NT2/D1 (cell line): ENCODE measurements around the gene CYYR1.

Experiments
- SUZ12 ChIP-seq: IDR thresholded peaks from 2 replicates; pipeline ENCODE4 v1.6.1; 2011; ENCODE audit not compliant: insufficient read length, insufficient read depth; ENCODE audit errors: extremely low read depth
- YY1 ChIP-seq: IDR thresholded peaks from 2 replicates; pipeline ENCODE4 v1.6.1; 2011; ENCODE audit not compliant: insufficient read length, insufficient read depth
- ZNF274 ChIP-seq: IDR thresholded peaks from 2 replicates; pipeline ENCODE4 v1.6.1; 2011; ENCODE audit warnings: mild to moderate bottlenecking, low read depth, low read length

GRCh38 chr21:26593800-26594199, 20.7 kb upstream of the CYYR1 start:
- no peak for TF ChIP-seq ZNF274
- no peak for TF ChIP-seq SUZ12
- no peak for TF ChIP-seq YY1
